ENCODE results near the gene RIN1. TPM values are rescaled to one million over a fixed set of nuclear protein-coding genes. Genes with fewer than 3 reads are reported as not detected.

Gene RIN1
- polyA plus RNA-seq, 1 donor (not counting 4 experiments of a cell fraction or from before 2014, with no cell fraction given), result 10.6 TPM

DNA sequence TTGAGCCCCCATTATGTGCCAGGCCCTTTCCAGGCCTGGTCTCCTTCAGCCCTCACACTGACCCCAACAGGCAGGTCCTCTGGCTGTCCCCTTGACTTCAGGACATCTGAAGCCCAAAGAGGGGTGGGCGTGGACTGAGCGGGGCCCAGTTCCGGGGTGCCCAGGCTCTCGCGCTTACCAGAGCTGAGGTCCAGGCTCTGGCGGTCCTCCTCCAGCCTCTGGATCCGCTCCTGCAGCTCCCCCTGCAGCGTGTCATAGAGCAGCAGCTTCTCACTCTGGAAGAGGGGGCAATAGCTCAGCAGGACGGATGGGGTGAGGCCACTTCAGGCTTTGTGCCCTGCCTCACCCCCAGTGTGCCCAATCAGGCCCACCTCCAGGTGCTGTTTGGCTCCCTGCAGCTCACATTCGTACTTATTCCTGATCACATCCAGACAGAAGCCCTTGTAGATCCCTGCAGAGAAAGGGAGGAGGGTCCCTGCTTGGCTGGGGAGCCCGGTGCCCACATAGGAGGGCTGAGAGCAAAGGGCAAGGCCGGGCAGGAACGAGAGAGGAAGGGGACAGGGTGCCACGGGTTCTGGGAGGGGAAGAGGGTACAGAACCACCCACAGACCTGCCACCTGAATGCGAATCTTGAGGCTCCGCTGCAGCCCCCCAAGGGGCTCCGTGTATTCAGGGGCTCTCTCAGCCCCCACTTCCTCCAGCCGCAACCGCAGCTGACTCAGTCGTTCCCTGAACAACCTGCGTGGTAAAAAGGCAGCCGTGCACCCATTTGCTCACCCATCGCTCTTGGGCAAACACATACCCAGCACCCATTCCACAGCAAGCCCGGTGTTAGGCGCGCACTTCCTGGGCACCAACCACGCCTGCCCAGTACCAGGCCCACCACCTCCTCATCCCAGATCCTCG is 4.6 kb upstream of the RIN1 start:
- TF ChIP-seq EZH2 (IDR thresholded peaks at IDR 0.05; ENCODE audit: low read length), result no peak
- TF ChIP-seq, protein P1, sequence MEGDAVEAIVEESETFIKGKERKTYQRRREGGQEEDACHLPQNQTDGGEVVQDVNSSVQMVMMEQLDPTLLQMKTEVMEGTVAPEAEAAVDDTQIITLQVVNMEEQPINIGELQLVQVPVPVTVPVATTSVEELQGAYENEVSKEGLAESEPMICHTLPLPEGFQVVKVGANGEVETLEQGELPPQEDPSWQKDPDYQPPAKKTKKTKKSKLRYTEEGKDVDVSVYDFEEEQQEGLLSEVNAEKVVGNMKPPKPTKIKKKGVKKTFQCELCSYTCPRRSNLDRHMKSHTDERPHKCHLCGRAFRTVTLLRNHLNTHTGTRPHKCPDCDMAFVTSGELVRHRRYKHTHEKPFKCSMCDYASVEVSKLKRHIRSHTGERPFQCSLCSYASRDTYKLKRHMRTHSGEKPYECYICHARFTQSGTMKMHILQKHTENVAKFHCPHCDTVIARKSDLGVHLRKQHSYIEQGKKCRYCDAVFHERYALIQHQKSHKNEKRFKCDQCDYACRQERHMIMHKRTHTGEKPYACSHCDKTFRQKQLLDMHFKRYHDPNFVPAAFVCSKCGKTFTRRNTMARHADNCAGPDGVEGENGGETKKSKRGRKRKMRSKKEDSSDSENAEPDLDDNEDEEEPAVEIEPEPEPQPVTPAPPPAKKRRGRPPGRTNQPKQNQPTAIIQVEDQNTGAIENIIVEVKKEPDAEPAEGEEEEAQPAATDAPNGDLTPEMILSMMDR (optimal IDR thresholded peaks at IDR 0.05 in 1 of 3, IDR thresholded peaks at IDR 0.05 in 1 of 3, conservative IDR thresholded peaks at IDR 0.05 in 1 of 3; ENCODE audit: extremely low read depth in 1 of 3, insufficient read depth in 2 of 3, low read length in 3 of 3), result no peak
- H3K27ac ChIP-seq (ENCODE audit: control insufficient read depth, insufficient read depth, low read length), result no peak overlapping the region
- H4K20me1 ChIP-seq (ENCODE audit: control insufficient read depth, extremely low read depth, insufficient read depth, low read length), result no peaks in the 10 kb centered on the region
- no peaks in the 10 kb centered on the region for H3K9me3 ChIP-seq (ENCODE audit: control insufficient read depth, low read depth, low read length)
- H3K36me3 ChIP-seq (ENCODE audit: control insufficient read depth in 2 of 2, extremely low read depth in 1 of 2, insufficient read depth in 2 of 2, low read length in 2 of 2), result peaks cover 19 to 31% of the 10 kb centered on the region in 2 experiments
- H3K27me3 ChIP-seq (ENCODE audit: control insufficient read depth, extremely low read depth, insufficient read depth, low read length), result no peaks in the 10 kb centered on the region
- FAIRE-seq (no peak), DNase-seq (ENCODE audit: low read depth, low spot score) (no peak)
- H3K9me1 ChIP-seq (ENCODE audit: control insufficient read depth, extremely low read depth, insufficient read depth, low read length), result peaks cover 6% of the 10 kb centered on the region
- peaks cover 26% of the 10 kb centered on the region for H3K79me2 ChIP-seq (ENCODE audit: control insufficient read depth, insufficient read depth, low read length)
- dilution Hi-C loops (cut with MboI; ENCODE audit: extremely low pct_ligation_motif_present, low sequenced_read_pairs), result no loop called here
- H3K4me1 ChIP-seq (ENCODE audit: control insufficient read depth, extremely low read depth, insufficient read depth, low read length), result peaks cover 53% of the 10 kb centered on the region
- no peak overlapping the region for H3K4me3 ChIP-seq (ENCODE audit: control insufficient read depth in 2 of 3, extremely low read depth in 1 of 3, insufficient read depth in 2 of 3, low read depth in 1 of 3, low read length in 3 of 3)
- no peak overlapping the region for H3K9ac ChIP-seq (ENCODE audit: control insufficient read depth, extremely low read depth, insufficient read depth, low read length)
- H3K4me2 ChIP-seq (ENCODE audit: control insufficient read depth, extremely low read depth, insufficient read depth, low read depth, low read length), result no peak overlapping the region
- H2AFZ ChIP-seq (ENCODE audit: control insufficient read depth, low read length), result no peak overlapping the region

DNA sequence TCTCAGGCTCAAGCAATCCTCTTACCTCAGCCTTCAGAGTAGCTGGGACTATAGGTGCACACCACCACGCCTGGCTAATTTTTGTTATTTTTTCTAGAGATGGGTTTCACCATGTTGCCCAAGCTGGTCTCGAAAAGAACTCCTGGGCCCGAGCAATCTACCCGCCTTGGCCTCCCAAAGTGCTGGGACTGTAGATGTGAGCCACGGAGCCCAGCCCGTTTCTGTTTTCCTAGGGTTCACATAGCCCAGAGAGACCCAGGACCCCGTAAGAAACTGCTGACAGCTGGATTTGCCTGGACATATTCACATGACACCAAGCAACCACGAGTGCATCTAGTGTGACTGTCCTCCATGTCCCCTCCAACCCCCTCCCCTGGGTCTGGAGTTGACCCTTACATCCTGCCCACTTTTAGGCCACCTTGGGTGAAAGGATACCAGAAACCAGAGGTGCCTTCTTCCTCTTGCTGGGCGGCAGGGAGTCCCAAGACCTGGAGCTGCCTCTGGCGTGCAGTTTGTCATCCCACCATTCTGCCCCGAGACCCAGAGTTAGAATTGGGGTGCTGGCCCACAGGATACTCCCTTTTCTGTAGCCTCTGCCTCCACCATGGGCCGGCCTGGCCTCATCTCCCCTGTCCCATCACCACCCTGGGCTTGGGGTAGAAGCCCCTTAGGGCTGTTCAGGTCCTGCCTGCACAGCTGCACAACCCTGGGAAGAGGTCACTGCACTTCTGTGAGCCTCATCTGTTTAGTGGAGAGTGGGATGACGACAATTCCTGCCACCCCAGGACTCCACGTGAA is 3.7 kb upstream of the RIN1 start:
- H3K27ac ChIP-seq (ENCODE audit: control insufficient read depth, insufficient read depth, low read length), result peak overlapping the region; percentile 53
- H3K36me3 ChIP-seq (ENCODE audit: control insufficient read depth in 2 of 2, extremely low read depth in 1 of 2, insufficient read depth in 2 of 2, low read length in 2 of 2), result peaks cover 19 to 32% of the 10 kb centered on the region in 2 experiments
- H4K20me1 ChIP-seq (ENCODE audit: control insufficient read depth, extremely low read depth, insufficient read depth, low read length), result no peaks in the 10 kb centered on the region
- dilution Hi-C loops (cut with MboI; ENCODE audit: extremely low pct_ligation_motif_present, low sequenced_read_pairs), result no loop called here
- H3K4me2 ChIP-seq (ENCODE audit: control insufficient read depth, extremely low read depth, insufficient read depth, low read depth, low read length), result peak overlapping the region; percentile 85
- FAIRE-seq (no peak), DNase-seq (ENCODE audit: low read depth, low spot score) (no peak)
- peaks cover 52% of the 10 kb centered on the region for H3K4me1 ChIP-seq (ENCODE audit: control insufficient read depth, extremely low read depth, insufficient read depth, low read length)
- H3K9me3 ChIP-seq (ENCODE audit: control insufficient read depth, low read depth, low read length), result no peaks in the 10 kb centered on the region
- peaks cover 36% of the 10 kb centered on the region for H3K79me2 ChIP-seq (ENCODE audit: control insufficient read depth, insufficient read depth, low read length)
- H3K27me3 ChIP-seq (ENCODE audit: control insufficient read depth, extremely low read depth, insufficient read depth, low read length), result no peaks in the 10 kb centered on the region
- peaks cover 6% of the 10 kb centered on the region for H3K9me1 ChIP-seq (ENCODE audit: control insufficient read depth, extremely low read depth, insufficient read depth, low read length)
- TF ChIP-seq, protein P1 (optimal IDR thresholded peaks at IDR 0.05 in 1 of 3, IDR thresholded peaks at IDR 0.05 in 1 of 3, conservative IDR thresholded peaks at IDR 0.05 in 1 of 3; ENCODE audit: extremely low read depth in 1 of 3, insufficient read depth in 2 of 3, low read length in 3 of 3), result no peak
- no peak for TF ChIP-seq EZH2 (IDR thresholded peaks at IDR 0.05; ENCODE audit: low read length)
- H3K4me3 ChIP-seq (ENCODE audit: control insufficient read depth in 2 of 3, extremely low read depth in 1 of 3, insufficient read depth in 2 of 3, low read depth in 1 of 3, low read length in 3 of 3), result no peak overlapping the region
- H3K9ac ChIP-seq (ENCODE audit: control insufficient read depth, extremely low read depth, insufficient read depth, low read length), result peak overlapping the region; percentile 36
- no peak overlapping the region for H2AFZ ChIP-seq (ENCODE audit: control insufficient read depth, low read length)

Measured in keratinocyte (primary cell).